Measurements from ENCODE around the gene ALDH3B1. TPM values are rescaled to one million over a fixed set of nuclear protein-coding genes. Genes with fewer than 3 reads are reported as not detected.

The ALDH3B1 gene
- total RNA-seq, 1 donor from 2014 or later = 42.8 TPM

- Histone ChIP-seq H3K4me1 (peaks cover 14 to 30% of the 10 kb centered on the region in 2 donors), H3K27me3 (no peaks in the 10 kb centered on the region), H3K4me3 (peak overlapping the region; percentile 63 to 78), H3K9me3 (no peaks in the 10 kb centered on the region), H3K27ac (peak overlapping the region; percentile 90 to 91), H3K36me3 (peaks cover 15 to 31% of the 10 kb centered on the region in 2 donors)
- DNase-seq (ENCODE audit: low spot score in 2 of 2) = no peak
- TF ChIP-seq CTCF (IDR thresholded peaks at IDR 0.05) = no peak
- intact Hi-C loops (cut with DNase I) = loop anchor here (1.0 to 10.0 kb wide), 4 partner anchors 8 to 427 kb away; partner anchors contain the start of genes CHKA, NDUFS8 and PPP6R3
Measured at GRCh38 chr11:68038226-68038717, 28.1 kb downstream of the ALDH3B1 start.

- intact Hi-C loops (cut with DNase I) = loop anchor here (1.0 to 10.0 kb wide), 5 partner anchors 9 to 426 kb away; partner anchors contain the start of genes ALDH3B1, CHKA, NDUFS8 and PPP6R3
- Histone ChIP-seq H3K9me3 (no peaks in the 10 kb centered on the region), H3K36me3 (peaks cover 13 to 31% of the 10 kb centered on the region in 2 donors), H3K27me3 (no peaks in the 10 kb centered on the region), H3K4me3 (peak within 1 kb of the TSS; percentile 63 to 78), H3K27ac (peak within 1 kb of the TSS; percentile 90 to 91), H3K4me1 (peaks cover 14 to 30% of the 10 kb centered on the region in 2 donors)
- peak; percentile 73 to 96 for DNase-seq (ENCODE audit: low spot score in 2 of 2)
- TF ChIP-seq CTCF (IDR thresholded peaks at IDR 0.05) = peak in 2 of 3 experiments; percentile 8 to 79
Measured at GRCh38 chr11:68038718-68039525, 28.8 kb downstream of the ALDH3B1 start, which contains the start of gene TCIRG1. Gene TCIRG1, plus strand, starts transcription at chr11:68039025. Its CDS starts 2,247 bp downstream, at chr11:68041272.

DNA sequence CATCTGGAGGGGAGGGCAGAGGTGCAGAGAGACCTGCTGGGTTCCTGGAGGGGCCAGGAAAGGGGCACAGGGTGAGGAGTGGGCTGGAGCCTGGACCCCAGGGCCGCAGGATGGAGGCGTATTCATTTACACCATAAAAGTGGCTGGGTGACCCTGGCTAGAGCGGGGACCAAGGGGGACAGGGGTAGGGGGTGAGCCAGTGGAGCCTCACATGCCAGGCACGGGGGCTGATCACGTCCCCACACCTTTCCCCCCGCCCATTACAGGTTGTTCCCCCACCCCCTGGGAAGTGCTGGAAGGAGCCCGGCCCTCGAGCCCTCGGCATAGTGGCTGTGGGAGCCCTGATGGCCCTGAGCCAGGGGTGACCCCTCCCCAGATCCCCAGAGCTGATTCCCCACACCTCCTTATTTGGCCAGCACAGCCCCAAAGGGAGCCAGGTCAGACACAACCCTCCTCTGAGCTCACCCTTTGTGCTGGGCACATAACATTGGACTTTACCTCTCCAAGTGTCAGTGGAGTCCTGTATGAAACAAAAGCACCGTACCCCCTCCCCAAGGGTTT lies 29.5 kb downstream of the ALDH3B1 start:
- intact Hi-C loops (cut with DNase I) = loop anchor here (1.0 to 10.0 kb wide), 5 partner anchors 29 to 425 kb away; partner anchors contain the start of genes ALDH3B1, CHKA, PPP6R3 and UNC93B1
- Histone ChIP-seq H3K9me3 (no peaks in the 10 kb centered on the region), H3K4me1 (peaks cover 14 to 30% of the 10 kb centered on the region in 2 donors), H3K4me3 (peak overlapping the region; percentile 63 to 78), H3K36me3 (peaks cover 17 to 33% of the 10 kb centered on the region in 2 donors), H3K27me3 (no peaks in the 10 kb centered on the region), H3K27ac (peak overlapping the region; percentile 90 to 91)
- no peak for TF ChIP-seq CTCF (IDR thresholded peaks at IDR 0.05)
- DNase-seq (ENCODE audit: low spot score in 2 of 2) = no peak

- peak; percentile 51 to 88 for DNase-seq (ENCODE audit: low spot score in 2 of 2)
- no peak for TF ChIP-seq CTCF (IDR thresholded peaks at IDR 0.05)
- peaks cover 22 to 39% of the 10 kb centered on the region in 2 donors for H3K36me3 ChIP-seq
- peaks cover 14 to 30% of the 10 kb centered on the region in 2 donors for H3K4me1 ChIP-seq
- H3K4me3 ChIP-seq = peak overlapping the region; percentile 63 to 78
- peak overlapping the region; percentile 90 to 91 for H3K27ac ChIP-seq
- no peaks in the 10 kb centered on the region for H3K9me3 ChIP-seq
- H3K27me3 ChIP-seq = no peaks in the 10 kb centered on the region
- intact Hi-C loops (cut with DNase I) = loop anchor here (2.0 kb wide), 1 partner anchor 36 kb away; the partner anchor contains the start of gene UNC93B1
Measured at GRCh38 chr11:68040101-68040956, 30.2 kb downstream of the ALDH3B1 start.
